Aorta (tissue), 5 donors: ENCODE data around the gene ZNF750. TPM values are rescaled to one million over a fixed set of nuclear protein-coding genes. Genes with fewer than 3 reads are reported as not detected.
A peak's percentile ranks its signal among the peaks of the same experiment; 100 is the strongest.
"Not testable (repeated sequence)": the region's sequence is repeated elsewhere in the genome, so short reads cannot be mapped to it uniquely, and the experiment has no call there.

Experiments used
- ATAC-seq: fragments of 200-7000 bp; cut with Tn5 transposase; one replicate; pipeline ENCODE4 v1.9.1; 2022; ENCODE audit warnings: moderate library complexity; ENCODE audit not compliant: low FRiP score
- DNase-seq, 2 donors: peaks; one replicate each; pipeline ENCODE4 v3.0.0-alpha.2; 2020
- H3K27ac ChIP-seq, 2 donors: one replicate each; pipeline ENCODE4 v1.5.1; 2013; ENCODE audit warnings: low read length in 2 of 2, mild to moderate bottlenecking in 2 of 2, moderate library complexity in 2 of 2, control low read depth in 1 of 2, inconsistent platforms in 1 of 2, low read depth in 1 of 2
- H3K27me3 ChIP-seq, 2 donors: one replicate each; pipeline ENCODE4 v1.6.1; 2013; ENCODE audit warnings: control low read depth in 1 of 2, low read length in 1 of 2, mild to moderate bottlenecking in 1 of 2, moderate library complexity in 1 of 2; ENCODE audit not compliant: insufficient read depth in 2 of 2, control insufficient read depth in 1 of 2
- H3K36me3 ChIP-seq, 2 donors: one replicate each; pipeline ENCODE4 v1.6.1; 2013; ENCODE audit warnings: control low read depth in 1 of 2, low read length in 1 of 2, mild to moderate bottlenecking in 1 of 2; ENCODE audit not compliant: insufficient read depth in 2 of 2, control insufficient read depth in 1 of 2
- H3K4me1 ChIP-seq, 2 donors: one replicate each; pipeline ENCODE4 v1.6.1; 2013; ENCODE audit warnings: low read length in 2 of 2, control low read depth in 1 of 2, mild to moderate bottlenecking in 1 of 2, moderate library complexity in 1 of 2; ENCODE audit not compliant: insufficient read depth in 2 of 2, control insufficient read depth in 1 of 2
- H3K4me3 ChIP-seq, 2 donors: one replicate each; pipeline ENCODE4 v1.5.1; 2013; ENCODE audit warnings: low read length in 2 of 2, control low read depth in 1 of 2, mild to moderate bottlenecking in 1 of 2
- H3K9me3 ChIP-seq: one replicate; pipeline ENCODE4 v1.6.1; 2013; ENCODE audit warnings: mild to moderate bottlenecking, low read length; ENCODE audit not compliant: control insufficient read depth
- WGBS, 2 donors: extraction: QIAGEN DNeasy Blood & Tissue Kit; methylation state at CpG; one replicate each; pipeline ENCODE4 v1.1.7; 2013; 5-methylcytosine and 5-hydroxymethylcytosine counted together
- intact Hi-C, 2 donors: fragments of 100-400 bp; cut with DNase I; formaldehyde crosslinking; loops; one replicate each; pipeline versions ENCODE4 v1.14.2 to v1.15.0; 2022
- polyA plus RNA-seq, 2 donors: library from polyadenylated mRNA; stranded (reverse); fragments of 200-250 nt; gene quantifications; one replicate each; pipeline ENCODE4 v1.2.3, GENCODE V29; 2013
- total RNA-seq, 2 donors: library from RNA; stranded (reverse); fragmentation: NEBNext Ultra II Directional; extraction: Animal tissue kit (Norgen Biotek cat#: 25700); gene quantifications; one replicate each; pipeline ENCODE4 v1.2.1, GENCODE V29; 2021
- donor health status: healthy with polysubstance abuse.
- donor health status: Bipolar disorder and iron deficiency.
- donor health status: DM: no; HTN: no; CAD: no.
- donor health status: DM: no; HTN: no; CAD: no.
- donor health status: DM: yes; HTN: yes; CAD: no.

The ZNF750 gene
- total and polyA plus RNA-seq, 4 donors = 0.10 to 0.21 TPM; not detected in 2

DNA sequence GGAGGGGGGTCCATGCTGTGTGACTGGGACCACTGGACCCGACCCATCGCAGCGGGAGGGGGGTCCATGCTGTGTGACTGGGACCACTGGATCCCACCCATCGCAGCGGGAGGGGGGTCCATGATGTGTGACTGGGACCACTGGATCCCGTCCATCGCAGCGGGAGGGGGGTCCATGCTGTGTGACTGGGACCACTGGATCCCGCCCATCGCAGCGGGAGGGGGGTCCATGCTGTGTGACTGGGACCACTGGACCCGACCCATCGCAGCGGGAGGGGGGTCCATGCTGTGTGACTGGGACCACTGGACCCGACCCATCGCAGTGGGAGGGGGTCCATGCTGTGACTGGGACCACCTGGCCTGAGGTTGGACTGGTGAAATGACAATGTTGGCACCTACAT lies 54.2 kb downstream of the ZNF750 start:
- not testable (repeated sequence) for H3K27ac ChIP-seq, H3K4me1 ChIP-seq, H3K9me3 ChIP-seq, H3K27me3 ChIP-seq, ATAC-seq, H3K4me3 ChIP-seq, DNase-seq, H3K36me3 ChIP-seq
- intact Hi-C loops = loop anchor here in 1 of 2 donors (10.0 kb wide), 1 partner anchor 89 kb away; no protein-coding TSS in a partner anchor
- 97% methylated on average over 15 to 16 of the region's 16 CpGs for WGBS, 2 donors

DNA sequence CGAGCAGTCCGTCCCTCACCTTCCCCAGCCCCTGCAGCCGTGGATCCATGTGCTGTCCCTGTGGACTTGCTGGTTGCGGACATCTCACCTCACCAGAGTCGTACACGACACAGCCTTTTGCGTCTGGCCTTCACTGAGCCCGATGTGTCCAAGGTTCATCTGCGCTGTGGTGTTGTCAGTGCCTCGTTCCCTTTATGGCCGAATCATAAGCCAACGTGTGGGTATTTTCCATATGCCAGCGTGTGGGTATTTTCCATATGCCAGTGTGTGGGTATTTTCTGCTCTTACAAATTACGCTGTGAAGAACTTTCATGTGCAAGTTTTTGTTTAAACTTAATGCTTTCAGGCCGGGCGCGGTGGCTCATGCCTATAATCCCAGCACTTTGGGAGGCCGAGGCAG lies 56.3 kb downstream of the ZNF750 start:
- Histone ChIP-seq H3K9me3 (no peaks in the 10 kb centered on the region), H3K4me1 (no peaks in the 10 kb centered on the region), H3K27me3 (no peaks in the 10 kb centered on the region), H3K36me3 (peaks cover 0 to 5% of the 10 kb centered on the region in 2 donors), H3K27ac (no peak overlapping the region), H3K4me3 (no peak overlapping the region)
- intact Hi-C loops = loop anchor here (2.0 to 10.0 kb wide), 5 partner anchors 91 to 294 kb away; partner anchors contain the start of gene METRNL (in 1 of the 2)
- no peak for ATAC-seq
- 93% methylated on average over 18 of the region's 18 CpGs for WGBS, 2 donors
- no peak for DNase-seq

DNA sequence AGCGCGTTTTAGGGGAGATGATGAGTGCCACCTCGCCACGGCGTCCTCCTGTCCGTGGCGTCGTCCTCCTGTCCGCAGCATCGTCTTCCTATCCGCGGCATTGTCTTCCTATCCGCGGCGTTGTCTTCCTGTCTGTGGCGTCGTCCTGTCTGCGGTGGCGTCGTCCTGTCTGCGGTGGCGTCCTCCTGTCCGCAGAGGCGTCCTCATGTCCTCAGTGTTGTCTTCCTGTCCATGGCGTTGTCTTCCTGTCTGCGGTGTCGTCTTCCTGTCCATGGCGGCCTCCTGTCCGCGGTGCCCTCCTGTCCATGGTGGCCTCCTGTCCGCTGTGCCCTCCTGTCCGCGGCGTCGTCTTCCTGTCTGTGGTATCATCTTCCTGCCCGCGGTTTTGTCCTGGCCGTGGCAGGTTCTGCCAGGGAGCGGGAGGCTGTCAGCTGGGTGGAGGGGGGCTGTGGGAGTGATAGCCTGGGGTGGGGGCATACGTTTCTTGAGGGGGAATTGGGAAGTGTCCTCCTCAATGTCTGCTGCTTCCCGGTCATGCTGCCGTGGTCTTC lies 57.1 kb downstream of the ZNF750 start:
- no peak for DNase-seq
- Histone ChIP-seq H3K4me1 (no peaks in the 10 kb centered on the region), H3K9me3 (no peaks in the 10 kb centered on the region), H3K36me3 (peaks cover 0 to 5% of the 10 kb centered on the region in 2 donors), H3K27me3 (no peaks in the 10 kb centered on the region), H3K4me3 (no peak overlapping the region), H3K27ac (no peak overlapping the region)
- no peak for ATAC-seq
- WGBS, 2 donors = 93 to 94% methylated on average over 42 of the region's 42 CpGs
- intact Hi-C loops = loop anchor here (2.0 to 10.0 kb wide), 5 partner anchors 92 to 295 kb away; partner anchors contain the start of gene METRNL (in 1 of the 2)

DNA sequence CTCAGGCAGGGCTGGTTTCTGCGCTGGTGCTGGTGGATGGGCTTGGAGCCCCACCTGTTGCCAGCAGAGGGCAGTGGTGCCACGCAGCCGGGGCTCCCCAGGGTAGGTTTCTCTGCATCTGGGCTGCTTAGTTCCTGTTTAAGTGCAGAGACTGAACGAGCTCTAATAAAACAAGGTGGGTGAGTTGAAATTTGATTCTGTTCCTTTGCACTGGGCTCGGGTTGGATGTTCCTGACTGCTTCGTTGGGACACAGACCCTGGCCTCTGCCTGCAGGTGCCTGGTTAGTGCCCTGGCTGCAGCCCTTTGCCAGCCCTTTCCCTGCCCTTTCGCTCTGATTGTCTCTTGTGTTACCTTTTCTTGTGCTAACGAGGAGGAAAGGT lies 57.9 kb downstream of the ZNF750 start:
- intact Hi-C loops = loop anchor here (2.0 to 10.0 kb wide), 5 partner anchors 93 to 295 kb away; partner anchors contain the start of gene METRNL (in 1 of the 2)
- peaks cover 0 to 5% of the 10 kb centered on the region in 2 donors for H3K36me3 ChIP-seq
- peak; percentile 95 for ATAC-seq
- H3K9me3 ChIP-seq = no peaks in the 10 kb centered on the region
- H3K27me3 ChIP-seq = no peaks in the 10 kb centered on the region
- H3K4me3 ChIP-seq = no peak overlapping the region
- DNase-seq = peak; percentile 87 to 94
- no peaks in the 10 kb centered on the region for H3K4me1 ChIP-seq
- WGBS, 2 donors = 24 to 26% methylated on average over 8 of the region's 8 CpGs
- no peak overlapping the region for H3K27ac ChIP-seq

DNA sequence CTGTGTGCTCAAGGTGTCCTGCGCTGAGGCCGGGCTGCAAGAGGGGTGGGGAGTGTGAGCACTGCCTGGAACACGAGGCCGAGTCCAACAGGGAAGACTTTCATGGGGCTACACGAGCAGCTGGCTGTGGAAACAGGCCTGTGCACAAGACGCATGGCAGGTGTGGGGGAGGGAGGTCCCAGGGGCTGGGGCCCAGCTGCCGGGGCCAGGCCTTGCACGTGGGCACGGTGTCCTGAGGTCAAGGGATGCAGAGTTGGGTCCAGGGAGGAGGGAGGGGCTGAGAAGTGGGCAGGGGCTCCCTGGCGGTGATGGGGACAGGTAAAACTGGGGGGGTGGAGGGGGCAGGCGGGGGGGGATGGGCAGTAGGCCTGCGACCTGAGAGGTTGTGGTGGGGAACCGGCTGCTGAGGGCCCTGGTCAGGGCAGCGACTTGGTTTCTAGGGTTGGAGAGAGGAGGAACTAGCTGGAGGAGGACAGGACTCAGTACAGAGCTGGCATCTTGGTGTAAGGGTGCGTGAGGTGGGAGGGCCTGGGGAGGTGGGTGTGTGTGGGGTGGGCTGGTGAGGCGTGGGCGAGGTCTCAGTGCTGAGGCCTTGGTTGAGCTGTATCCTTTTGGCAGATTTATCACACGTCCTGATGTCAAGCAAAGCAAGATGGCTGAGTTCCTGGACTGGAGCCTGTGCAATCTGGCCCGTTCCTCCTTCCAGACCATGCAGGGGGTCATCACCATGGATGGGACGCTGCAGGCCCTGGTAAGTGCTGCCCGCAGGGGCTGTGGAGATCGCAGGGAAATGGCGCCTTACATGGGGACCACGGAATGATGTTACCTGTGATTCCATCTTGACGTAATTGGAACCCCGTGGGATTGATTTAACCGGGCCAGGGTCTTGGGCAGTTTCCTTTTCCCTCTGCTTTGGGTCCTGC lies 58.6 kb downstream of the ZNF750 start:
- H3K9me3 ChIP-seq = no peaks in the 10 kb centered on the region
- WGBS, 2 donors = 77 to 80% methylated on average over 26 to 27 of the region's 27 CpGs
- no peak overlapping the region for H3K4me3 ChIP-seq
- intact Hi-C loops = loop anchor here (5.0 to 10.0 kb wide), 4 partner anchors 94 to 296 kb away; partner anchors contain the start of gene METRNL (in 1 of the 2)
- ATAC-seq = peak; percentile 40
- H3K27me3 ChIP-seq = no peaks in the 10 kb centered on the region
- no peak overlapping the region for H3K27ac ChIP-seq
- H3K4me1 ChIP-seq = no peaks in the 10 kb centered on the region
- no peak for DNase-seq
- peaks cover 0 to 5% of the 10 kb centered on the region in 2 donors for H3K36me3 ChIP-seq

DNA sequence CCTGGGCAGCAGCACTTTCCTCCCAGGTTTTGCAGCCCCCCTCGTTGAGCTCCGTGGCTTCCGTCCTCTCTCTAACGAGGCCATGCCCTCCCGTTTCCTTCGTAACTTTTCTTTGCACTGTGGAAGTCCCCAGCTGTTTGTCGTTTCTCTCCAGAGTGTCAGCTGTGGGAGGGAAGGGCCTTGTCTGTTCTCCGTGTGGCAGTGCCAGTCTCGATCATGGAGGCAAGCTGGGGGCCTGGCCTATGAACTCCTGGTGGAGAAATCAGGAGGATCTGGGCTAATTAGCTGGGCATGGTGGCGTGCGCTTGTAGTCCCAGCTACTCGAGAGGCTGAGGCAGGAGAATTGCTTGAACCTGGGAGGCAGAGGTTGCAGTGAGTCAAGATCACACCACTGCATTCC lies 59.6 kb downstream of the ZNF750 start:
- intact Hi-C loops = loop anchor here (5.0 to 10.0 kb wide), 4 partner anchors 95 to 297 kb away; partner anchors contain the start of gene METRNL (in 1 of the 2)
- H3K9me3 ChIP-seq = no peaks in the 10 kb centered on the region
- no peak overlapping the region for H3K4me3 ChIP-seq
- DNase-seq (no peak), ATAC-seq (no peak)
- H3K27ac ChIP-seq = no peak overlapping the region
- no peaks in the 10 kb centered on the region for H3K27me3 ChIP-seq
- peaks cover 0 to 5% of the 10 kb centered on the region in 2 donors for H3K36me3 ChIP-seq
- no peaks in the 10 kb centered on the region for H3K4me1 ChIP-seq
- 83 to 85% methylated on average over 12 of the region's 12 CpGs for WGBS, 2 donors

DNA sequence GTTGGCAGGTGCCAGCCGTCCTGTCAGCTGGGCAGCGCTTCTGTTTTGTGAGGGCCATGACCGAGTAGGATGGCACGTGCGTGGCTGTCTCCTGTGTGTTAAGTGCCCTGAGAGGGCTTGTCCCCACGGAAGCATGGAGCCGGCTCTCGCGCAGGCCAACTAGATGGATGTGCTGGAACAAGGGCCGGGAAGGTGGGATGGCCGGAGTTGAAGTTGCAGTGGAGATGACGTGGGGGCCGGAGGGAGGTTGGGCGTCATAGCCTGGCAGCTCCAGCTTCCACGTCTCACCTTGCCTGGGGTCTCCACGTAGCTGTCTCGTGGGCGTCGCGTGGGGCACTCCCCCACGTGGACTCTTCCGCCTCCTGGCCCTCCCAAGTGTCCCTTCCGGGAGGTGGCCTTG lies 60.3 kb downstream of the ZNF750 start:
- intact Hi-C loops = loop anchor here in 1 of 2 donors (5.0 kb wide), 1 partner anchor 427 kb away; no protein-coding TSS in a partner anchor
- Histone ChIP-seq H3K27ac (no peak overlapping the region), H3K36me3 (peaks cover 0 to 5% of the 10 kb centered on the region in 2 donors), H3K4me3 (no peak overlapping the region), H3K9me3 (no peaks in the 10 kb centered on the region), H3K27me3 (no peaks in the 10 kb centered on the region), H3K4me1 (no peaks in the 10 kb centered on the region)
- DNase-seq (no peak), ATAC-seq (no peak)
- 93 to 95% methylated on average over 23 of the region's 23 CpGs for WGBS, 2 donors
